PC-3 (cell line): ENCODE results near the gene RGS17.

Experiments used
- EZH2 ChIP-seq: fragments of 300-600 bp; sonication (generic); IDR thresholded peaks from one replicate; pipeline ENCODE4 v1.6.1; 2017; ENCODE audit warnings: antibody characterized with exemption, mild to moderate bottlenecking, low read length; ENCODE audit not compliant: unreplicated experiment
- TF ChIP-seq, protein P1 (sequence below): fragments of 300-600 bp; sonication (generic); conservative IDR thresholded peaks from 2 replicates; pipeline ENCODE4 v1.5.1; 2017; ENCODE audit warnings: antibody characterized with exemption, low read depth, mild to moderate bottlenecking, low read length

GRCh38 chr6:153084393-153084792, 46.7 kb downstream of the RGS17 start:
- TF ChIP-seq, protein P1, sequence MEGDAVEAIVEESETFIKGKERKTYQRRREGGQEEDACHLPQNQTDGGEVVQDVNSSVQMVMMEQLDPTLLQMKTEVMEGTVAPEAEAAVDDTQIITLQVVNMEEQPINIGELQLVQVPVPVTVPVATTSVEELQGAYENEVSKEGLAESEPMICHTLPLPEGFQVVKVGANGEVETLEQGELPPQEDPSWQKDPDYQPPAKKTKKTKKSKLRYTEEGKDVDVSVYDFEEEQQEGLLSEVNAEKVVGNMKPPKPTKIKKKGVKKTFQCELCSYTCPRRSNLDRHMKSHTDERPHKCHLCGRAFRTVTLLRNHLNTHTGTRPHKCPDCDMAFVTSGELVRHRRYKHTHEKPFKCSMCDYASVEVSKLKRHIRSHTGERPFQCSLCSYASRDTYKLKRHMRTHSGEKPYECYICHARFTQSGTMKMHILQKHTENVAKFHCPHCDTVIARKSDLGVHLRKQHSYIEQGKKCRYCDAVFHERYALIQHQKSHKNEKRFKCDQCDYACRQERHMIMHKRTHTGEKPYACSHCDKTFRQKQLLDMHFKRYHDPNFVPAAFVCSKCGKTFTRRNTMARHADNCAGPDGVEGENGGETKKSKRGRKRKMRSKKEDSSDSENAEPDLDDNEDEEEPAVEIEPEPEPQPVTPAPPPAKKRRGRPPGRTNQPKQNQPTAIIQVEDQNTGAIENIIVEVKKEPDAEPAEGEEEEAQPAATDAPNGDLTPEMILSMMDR: no peak
- no peak for TF ChIP-seq EZH2
